ENCODE measurements around the gene ENO1.
"Not testable (repeated sequence)": the region's sequence is repeated elsewhere in the genome, so short reads cannot be mapped to it uniquely, and the experiment has no call there.

Gene ENO1

GRCh38 chr1:8878448-8878697 is at the start of gene ENO1:
ENO1 (minus strand) TSS chr1:8878686; CDS start chr1:8874908, 3,778 bp downstream.
- DNase-seq = no peak
- Mint-ChIP-seq H3K27ac (peak within 1 kb of the TSS; percentile 98), H3K9me3 (no peaks in the 10 kb centered on the region), H3K27me3 (peaks cover 1% of the 10 kb centered on the region), H3K36me3 (ENCODE audit: low read depth) (peaks cover 53% of the 10 kb centered on the region), H3K4me1 (peaks cover 50% of the 10 kb centered on the region), H3K4me3 (peak within 1 kb of the TSS; percentile 94)
- no peak for ATAC-seq

- no peaks in the 10 kb centered on the region for H3K27me3 Mint-ChIP-seq
- H3K36me3 Mint-ChIP-seq (ENCODE audit: low read depth) = peaks cover 8% of the 10 kb centered on the region
- peaks cover 23% of the 10 kb centered on the region for H3K4me1 Mint-ChIP-seq
- no peak overlapping the region for H3K27ac Mint-ChIP-seq
- no peaks in the 10 kb centered on the region for H3K9me3 Mint-ChIP-seq
- peak; percentile 38 for ATAC-seq
- DNase-seq = no peak
- no peak overlapping the region for H3K4me3 Mint-ChIP-seq
Measured at GRCh38 chr1:8926707-8927694, 48.5 kb upstream of the ENO1 start.

GRCh38 chr1:8925960-8926359 is 47.5 kb upstream of the ENO1 start:
- no peak overlapping the region for H3K27ac Mint-ChIP-seq
- ATAC-seq (peak; percentile 75), DNase-seq (no peak)
- H3K4me3 Mint-ChIP-seq = no peak overlapping the region
- peaks cover 19% of the 10 kb centered on the region for H3K36me3 Mint-ChIP-seq (ENCODE audit: low read depth)
- no peaks in the 10 kb centered on the region for H3K9me3 Mint-ChIP-seq
- no peaks in the 10 kb centered on the region for H3K27me3 Mint-ChIP-seq
- peaks cover 32% of the 10 kb centered on the region for H3K4me1 Mint-ChIP-seq

- no peaks in the 10 kb centered on the region for H3K9me3 Mint-ChIP-seq
- H3K36me3 Mint-ChIP-seq (ENCODE audit: low read depth) = peaks cover 23% of the 10 kb centered on the region
- peaks cover 36% of the 10 kb centered on the region for H3K4me1 Mint-ChIP-seq
- ATAC-seq (no peak), DNase-seq (no peak)
- H3K4me3 Mint-ChIP-seq = no peak overlapping the region
- no peaks in the 10 kb centered on the region for H3K27me3 Mint-ChIP-seq
- no peak overlapping the region for H3K27ac Mint-ChIP-seq
Measured at GRCh38 chr1:8925406-8925805, 46.9 kb upstream of the ENO1 start.

GRCh38 chr1:8922962-8923361 is 44.5 kb upstream of the ENO1 start:
- DNase-seq = no peak
- Mint-ChIP-seq H3K36me3 (ENCODE audit: low read depth) (peaks cover 33% of the 10 kb centered on the region), H3K27ac (no peak overlapping the region), H3K4me1 (peaks cover 36% of the 10 kb centered on the region), H3K4me3 (no peak overlapping the region), H3K9me3 (no peaks in the 10 kb centered on the region), H3K27me3 (no peaks in the 10 kb centered on the region)
- no peak for ATAC-seq

- DNase-seq, H3K27me3 Mint-ChIP-seq, H3K4me3 Mint-ChIP-seq, H3K9me3 Mint-ChIP-seq, ATAC-seq: not testable (repeated sequence)
- H3K4me1 Mint-ChIP-seq = peaks cover 59% of the 10 kb centered on the region
- H3K36me3 Mint-ChIP-seq (ENCODE audit: low read depth) = peaks cover 45% of the 10 kb centered on the region
- peak overlapping the region; percentile 88 for H3K27ac Mint-ChIP-seq
Measured at GRCh38 chr1:8917536-8917935, 39.0 kb upstream of the ENO1 start.

GRCh38 chr1:8915446-8915845 is 37.0 kb upstream of the ENO1 start:
- peak overlapping the region; percentile 6 for H3K27ac Mint-ChIP-seq
- ATAC-seq = no peak

GRCh38 chr1:8914466-8914865 is 36.0 kb upstream of the ENO1 start:
- H3K27me3 Mint-ChIP-seq = no peaks in the 10 kb centered on the region
- H3K4me3 Mint-ChIP-seq = no peak overlapping the region
- ATAC-seq = no peak

More at GRCh38 chr1:8915446-8915845, 37.0 kb upstream of the ENO1 start:
- Mint-ChIP-seq H3K4me3 (no peak overlapping the region), H3K4me1 (peaks cover 55% of the 10 kb centered on the region), H3K36me3 (ENCODE audit: low read depth) (peaks cover 29% of the 10 kb centered on the region), H3K27me3 (no peaks in the 10 kb centered on the region), H3K9me3 (no peaks in the 10 kb centered on the region)
- DNase-seq = no peak

GRCh38 chr1:8913457-8913856 is 35.0 kb upstream of the ENO1 start:
- ATAC-seq (no peak), DNase-seq (no peak)
- Mint-ChIP-seq H3K36me3 (ENCODE audit: low read depth) (peaks cover 26% of the 10 kb centered on the region), H3K27me3 (no peaks in the 10 kb centered on the region), H3K27ac (no peak overlapping the region), H3K9me3 (no peaks in the 10 kb centered on the region), H3K4me1 (peaks cover 47% of the 10 kb centered on the region), H3K4me3 (no peak overlapping the region)

More at GRCh38 chr1:8914466-8914865, 36.0 kb upstream of the ENO1 start:
- DNase-seq = no peak
- H3K9me3 Mint-ChIP-seq = no peaks in the 10 kb centered on the region
- peaks cover 51% of the 10 kb centered on the region for H3K4me1 Mint-ChIP-seq
- H3K36me3 Mint-ChIP-seq (ENCODE audit: low read depth) = peaks cover 30% of the 10 kb centered on the region
- peak overlapping the region; percentile 22 for H3K27ac Mint-ChIP-seq

- Mint-ChIP-seq H3K27me3 (no peaks in the 10 kb centered on the region), H3K9me3 (no peaks in the 10 kb centered on the region), H3K27ac (peak overlapping the region; percentile 68), H3K36me3 (ENCODE audit: low read depth) (peaks cover 27% of the 10 kb centered on the region), H3K4me1 (peaks cover 48% of the 10 kb centered on the region), H3K4me3 (no peak overlapping the region)
- DNase-seq = no peak
- no peak for ATAC-seq
Measured at GRCh38 chr1:8911416-8912309, 33.2 kb upstream of the ENO1 start.

- Mint-ChIP-seq H3K36me3 (ENCODE audit: low read depth) (peaks cover 27% of the 10 kb centered on the region), H3K27ac (peak overlapping the region; percentile 68), H3K27me3 (no peaks in the 10 kb centered on the region), H3K4me3 (no peak overlapping the region), H3K9me3 (no peaks in the 10 kb centered on the region), H3K4me1 (peaks cover 46% of the 10 kb centered on the region)
- ATAC-seq = peak; percentile 55
- DNase-seq = no peak
Measured at GRCh38 chr1:8910914-8911313, 32.4 kb upstream of the ENO1 start.

GRCh38 chr1:8910331-8910730 is 31.8 kb upstream of the ENO1 start:
- no peaks in the 10 kb centered on the region for H3K27me3 Mint-ChIP-seq
- no peak overlapping the region for H3K27ac Mint-ChIP-seq
- no peaks in the 10 kb centered on the region for H3K9me3 Mint-ChIP-seq
- H3K4me3 Mint-ChIP-seq = no peak overlapping the region
- ATAC-seq (no peak), DNase-seq (no peak)
- peaks cover 29% of the 10 kb centered on the region for H3K36me3 Mint-ChIP-seq (ENCODE audit: low read depth)
- peaks cover 46% of the 10 kb centered on the region for H3K4me1 Mint-ChIP-seq

GRCh38 chr1:8908388-8909151 is 30.1 kb upstream of the ENO1 start:
- peaks cover 20% of the 10 kb centered on the region for H3K36me3 Mint-ChIP-seq (ENCODE audit: low read depth)
- no peak overlapping the region for H3K4me3 Mint-ChIP-seq
- H3K4me1 Mint-ChIP-seq = peaks cover 50% of the 10 kb centered on the region
- H3K27ac Mint-ChIP-seq = no peak overlapping the region
- ATAC-seq (no peak), DNase-seq (no peak)
- no peaks in the 10 kb centered on the region for H3K27me3 Mint-ChIP-seq
- H3K9me3 Mint-ChIP-seq = no peaks in the 10 kb centered on the region

- H3K4me3 Mint-ChIP-seq = peak overlapping the region; percentile 6
- H3K27ac Mint-ChIP-seq = peak overlapping the region; percentile 84
- DNase-seq = no peak
- H3K9me3 Mint-ChIP-seq = no peaks in the 10 kb centered on the region
- H3K4me1 Mint-ChIP-seq = peaks cover 59% of the 10 kb centered on the region
- H3K36me3 Mint-ChIP-seq (ENCODE audit: low read depth) = peaks cover 14% of the 10 kb centered on the region
- H3K27me3 Mint-ChIP-seq = no peaks in the 10 kb centered on the region
- ATAC-seq = peak; percentile 12
Measured at GRCh38 chr1:8905582-8906191, 27.2 kb upstream of the ENO1 start.

Data from activated naive CD8-positive, alpha-beta T cell treated with anti-CD3 and anti-CD28 coated beads, Interleukin-2, amount 50 U/mL, for 24 hours (primary cell).